Mucosa of gallbladder (tissue), 1 donor: ENCODE measurements around the gene GPC4. TPM values are rescaled to one million over a fixed set of nuclear protein-coding genes. Genes with fewer than 3 reads are reported as not detected.
A peak's percentile ranks its signal among the peaks of the same experiment; 100 is the strongest.

Source experiments
- DNase-seq: peaks from one replicate; pipeline ENCODE4 v3.0.0-alpha.2; 2020; ENCODE audit warnings: low spot score
- total RNA-seq: library from RNA; stranded (reverse); gene quantifications from one replicate; pipeline ENCODE4 v1.2.1, GENCODE V29; 2021
- donor health status: DM: no; HTN: no; CAD: no.

Gene GPC4
- total RNA-seq = 38.9 TPM

DNA sequence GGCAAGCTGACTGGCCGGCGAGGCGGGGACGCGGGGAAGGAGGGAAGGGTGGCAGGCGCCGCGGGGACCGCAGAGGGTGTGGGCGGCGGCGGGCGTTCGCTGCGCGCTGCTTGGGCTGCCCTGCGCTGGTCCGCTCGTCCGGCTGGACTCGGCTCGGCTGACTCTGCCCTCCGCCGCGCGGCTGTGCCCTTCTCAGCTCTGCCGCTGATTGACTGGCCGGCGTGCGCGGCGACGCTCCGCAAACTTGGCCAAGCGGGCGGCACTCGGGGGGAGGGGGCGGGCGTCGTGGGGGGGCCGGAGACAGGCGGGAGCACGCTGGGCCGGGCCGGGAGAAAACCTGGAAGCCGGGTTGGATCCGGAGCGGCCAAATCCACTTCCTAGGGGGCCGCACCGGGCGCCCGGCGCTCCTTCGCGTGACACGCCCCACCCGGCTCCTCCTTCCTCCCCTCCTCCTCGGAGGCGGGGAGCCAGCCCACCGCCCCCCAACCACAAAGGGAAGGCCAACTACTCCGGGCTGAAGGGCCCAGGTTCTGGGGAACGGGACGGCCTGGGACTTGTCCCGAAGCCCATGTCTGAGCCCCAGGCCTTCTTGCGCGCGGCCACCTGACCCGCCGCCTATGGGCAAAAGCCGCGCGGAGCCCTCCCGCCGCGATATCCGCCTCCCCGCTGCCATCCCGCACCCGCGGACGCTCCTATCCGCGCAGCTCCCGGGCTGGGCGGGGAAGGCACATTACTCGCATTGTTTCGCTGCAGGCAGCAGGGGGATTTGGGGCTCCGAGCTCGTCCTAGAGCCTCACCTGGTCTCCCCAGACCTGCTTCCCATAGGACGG lies at the start of gene GPC4:
GPC4 (minus strand) TSS at position 214 of the 830 bp plus-strand sequence. CDS start 524 bp downstream, outside the sequence.
- DNase-seq = peak; percentile 67

DNA sequence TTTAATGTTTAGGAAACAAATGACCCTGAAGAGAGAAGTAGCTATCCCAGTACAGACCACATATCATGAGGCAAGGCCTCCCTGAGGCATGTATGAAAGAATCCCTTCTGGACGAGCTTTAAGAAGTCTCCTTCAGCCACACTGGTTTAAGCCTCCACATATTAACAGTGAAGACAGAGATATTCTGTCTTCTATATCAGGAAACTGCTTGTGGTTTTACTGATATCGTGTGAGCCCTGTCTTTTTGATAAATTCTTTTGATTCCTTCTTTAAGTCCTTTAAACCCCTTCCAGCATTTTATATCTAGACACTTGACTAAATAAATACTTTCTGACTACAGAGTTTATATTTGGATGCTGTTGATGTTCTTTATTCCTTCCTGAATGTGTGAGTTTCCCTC lies 45.9 kb upstream of the GPC4 start:
- no peak for DNase-seq

DNA sequence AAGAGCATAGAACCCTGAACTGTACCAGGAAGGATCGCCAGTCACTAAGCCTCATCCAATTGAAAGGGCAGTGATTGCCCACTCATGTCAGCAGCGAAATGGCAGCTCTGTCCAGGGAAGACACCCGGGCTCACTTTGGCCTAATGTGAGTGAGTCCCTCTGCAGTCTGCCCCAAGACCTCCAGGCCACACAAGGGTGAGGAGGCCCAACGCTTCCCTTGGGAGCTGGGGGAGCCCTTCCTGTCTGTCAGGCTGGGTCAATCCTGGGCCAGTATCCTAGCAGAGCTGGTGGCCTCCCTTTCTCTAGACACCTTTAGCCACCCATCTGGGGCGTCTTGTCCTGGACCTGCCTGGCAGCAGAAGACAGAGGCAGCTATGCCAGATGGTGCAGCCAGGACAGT lies 39.6 kb upstream of the GPC4 start:
- DNase-seq = no peak

DNA sequence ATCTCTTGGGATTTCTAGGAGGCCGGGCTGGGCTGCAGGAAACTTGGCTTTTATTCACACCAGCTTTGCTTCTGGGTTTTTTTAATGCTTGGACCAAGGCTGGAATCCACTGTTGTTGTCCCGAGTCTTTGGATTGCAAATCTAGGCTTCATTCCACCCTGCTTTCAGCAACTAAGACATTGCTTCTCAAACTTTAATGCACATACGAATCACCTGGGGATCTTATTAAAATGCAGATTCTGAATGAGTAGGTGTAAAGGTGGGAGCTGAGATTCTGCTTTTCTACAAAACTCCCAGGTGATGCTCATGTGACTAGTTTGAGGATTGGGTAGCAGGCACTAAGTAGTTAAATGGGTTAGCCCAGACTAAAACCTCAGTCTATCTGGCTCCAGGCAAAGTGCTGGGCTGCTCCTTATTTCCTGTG lies 39.2 kb upstream of the GPC4 start:
- DNase-seq = no peak

DNA sequence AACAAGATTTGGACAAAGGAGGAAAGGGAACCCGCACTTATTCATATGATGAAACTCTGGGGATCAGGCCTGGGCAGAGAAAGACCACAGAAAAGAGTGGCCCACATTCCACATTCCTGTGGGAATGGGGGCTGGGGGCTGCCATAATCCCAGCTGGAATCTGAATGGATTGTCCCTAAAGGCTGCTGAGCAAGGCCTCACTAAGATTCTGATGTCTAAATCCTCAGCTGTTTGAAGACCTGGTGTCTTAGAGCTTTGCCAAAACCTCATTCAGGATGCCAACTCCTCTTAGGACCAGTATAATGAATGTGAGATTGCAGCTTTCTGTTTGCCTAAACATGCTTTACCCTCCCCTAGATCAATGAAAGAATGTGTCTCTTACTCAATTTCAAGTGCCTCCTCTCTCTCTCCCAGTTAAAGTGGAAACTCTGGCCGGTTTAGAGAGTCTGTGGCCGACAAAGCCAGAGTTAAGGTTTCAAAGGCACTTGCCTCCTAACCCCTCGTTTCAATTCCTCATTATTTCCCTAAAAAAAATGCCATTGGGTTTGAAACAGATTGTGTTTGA lies 33.3 kb upstream of the GPC4 start:
- no peak for DNase-seq

DNA sequence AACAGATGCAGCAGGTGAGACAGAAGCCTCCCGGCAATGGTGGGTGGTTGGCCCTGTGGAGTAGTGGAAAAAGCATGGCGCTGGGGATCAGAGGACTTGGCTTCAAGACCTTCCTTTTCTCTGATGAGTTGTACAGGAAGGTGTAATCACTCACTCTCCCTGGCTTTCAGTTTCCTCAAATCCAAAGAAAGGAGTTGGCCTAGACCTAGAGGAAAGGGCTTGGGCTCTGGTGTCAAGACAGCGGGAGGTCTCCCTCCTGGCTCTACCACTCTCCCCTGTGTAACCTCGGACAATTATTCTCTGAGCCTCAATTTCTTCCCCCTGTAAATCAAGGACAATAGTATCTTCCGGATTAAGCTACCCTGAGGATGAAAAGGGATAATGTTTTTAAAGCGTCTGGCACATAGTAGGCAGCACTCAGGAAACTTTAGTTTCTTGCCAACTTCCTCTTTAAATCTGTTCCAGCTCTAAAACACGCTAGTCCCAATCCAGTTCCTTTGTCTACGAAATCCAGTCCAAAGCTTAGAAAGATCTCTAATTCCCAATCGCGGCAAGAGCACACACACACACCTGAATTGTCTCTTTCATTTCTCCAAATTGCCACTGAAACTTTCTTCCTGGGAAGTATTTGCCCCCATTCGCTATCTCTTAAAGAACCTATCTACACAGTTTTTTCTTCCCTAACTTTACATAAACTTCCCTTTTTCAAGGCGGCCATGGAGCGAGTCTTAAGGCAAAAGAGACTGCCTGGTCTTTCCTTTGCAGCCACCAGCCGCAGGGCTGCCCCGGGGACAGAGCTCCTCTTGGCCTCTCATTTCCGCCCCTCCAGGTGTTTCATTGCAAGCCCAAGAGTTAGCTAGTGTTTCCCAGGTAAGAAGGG lies 29.9 kb upstream of the GPC4 start:
- DNase-seq = no peak

DNA sequence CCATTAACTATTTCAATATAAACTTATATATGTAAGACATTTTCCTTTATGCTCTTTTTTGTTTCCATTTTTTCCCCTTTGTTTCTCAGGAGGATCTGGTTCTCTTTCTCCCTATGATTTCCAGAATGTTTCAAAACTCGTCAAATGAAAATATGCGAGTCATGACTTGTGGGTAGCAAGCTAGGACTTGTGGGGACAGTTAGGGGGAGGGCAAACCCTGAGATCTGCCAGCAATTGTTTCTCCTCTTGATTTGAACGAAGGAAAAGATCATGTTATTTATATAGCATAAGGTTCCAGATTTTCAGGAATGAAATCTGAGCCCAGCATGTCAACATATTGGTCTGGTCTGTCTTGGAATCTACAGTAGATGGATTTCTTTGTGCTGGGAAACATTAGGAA lies 28.9 kb upstream of the GPC4 start:
- no peak for DNase-seq

DNA sequence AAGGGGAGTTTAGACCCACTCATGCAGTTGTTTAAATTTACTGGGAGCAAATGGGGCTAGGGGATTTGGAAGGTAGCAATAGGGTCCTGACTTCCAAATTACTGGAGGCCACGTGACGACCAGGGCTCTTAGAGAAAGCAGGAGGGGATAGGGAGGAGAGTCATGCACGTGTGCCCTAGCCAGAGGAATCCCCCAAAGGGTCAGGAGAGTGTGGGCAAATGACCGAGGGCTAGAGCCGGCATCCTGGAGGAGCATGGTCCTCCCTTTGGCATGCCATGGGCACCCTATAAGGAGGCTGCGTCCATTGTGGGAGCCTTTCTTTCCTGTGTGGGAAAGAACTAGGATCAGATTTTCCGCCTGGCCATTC lies 25.5 kb upstream of the GPC4 start:
- no peak for DNase-seq

DNA sequence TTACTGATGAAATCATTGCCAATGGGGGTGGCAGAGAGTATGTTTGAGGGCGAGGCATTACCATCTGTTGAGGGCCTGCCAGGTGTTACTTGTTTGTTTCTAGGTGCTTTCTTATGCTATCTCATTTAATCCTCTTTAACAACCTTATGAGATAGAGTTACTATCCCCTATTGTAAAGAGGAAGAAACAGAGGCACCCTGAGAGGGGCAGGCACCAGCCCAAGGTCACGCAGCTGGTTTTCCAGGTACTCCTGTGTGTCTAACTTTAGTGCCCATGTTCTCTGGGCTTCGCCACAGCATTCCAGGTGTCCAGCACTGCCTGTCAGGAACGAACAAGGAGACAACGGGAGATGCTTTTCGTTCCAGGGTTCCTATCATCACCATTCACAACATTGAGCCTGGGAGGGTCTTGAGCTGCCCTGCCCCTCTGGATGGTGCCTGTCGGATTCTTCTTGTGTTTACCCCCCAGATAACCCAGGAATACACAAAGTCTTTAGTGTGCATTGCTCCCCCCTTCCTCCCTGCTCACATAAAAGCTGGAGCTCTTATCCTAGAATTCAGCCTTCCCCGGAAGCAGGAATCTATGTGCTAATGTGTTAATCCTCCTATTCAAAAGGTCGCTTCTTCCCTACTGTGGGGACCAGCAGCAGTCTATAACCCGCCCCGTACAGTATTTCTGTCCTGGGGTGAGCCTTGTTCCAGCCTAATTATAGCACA lies 24.9 kb upstream of the GPC4 start:
- DNase-seq = no peak

DNA sequence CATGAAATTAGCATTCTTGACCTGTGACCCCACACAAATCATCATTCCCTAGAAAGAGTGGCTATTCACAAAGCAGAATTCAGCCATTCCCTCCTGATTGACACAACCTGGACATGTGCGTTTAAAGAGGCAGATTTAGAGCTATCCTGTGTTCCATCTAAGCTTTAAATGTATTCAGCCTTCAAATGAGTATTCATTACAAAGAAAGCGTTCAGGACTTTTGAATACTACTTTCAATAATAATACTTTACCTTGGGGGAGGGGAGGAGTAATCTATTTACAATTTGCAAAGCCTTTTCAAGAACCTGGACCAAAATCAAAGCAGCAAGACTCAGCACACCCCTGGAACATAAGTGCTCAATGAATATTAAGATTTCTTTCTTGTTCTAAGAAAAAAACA lies 22.5 kb upstream of the GPC4 start:
- no peak for DNase-seq

DNA sequence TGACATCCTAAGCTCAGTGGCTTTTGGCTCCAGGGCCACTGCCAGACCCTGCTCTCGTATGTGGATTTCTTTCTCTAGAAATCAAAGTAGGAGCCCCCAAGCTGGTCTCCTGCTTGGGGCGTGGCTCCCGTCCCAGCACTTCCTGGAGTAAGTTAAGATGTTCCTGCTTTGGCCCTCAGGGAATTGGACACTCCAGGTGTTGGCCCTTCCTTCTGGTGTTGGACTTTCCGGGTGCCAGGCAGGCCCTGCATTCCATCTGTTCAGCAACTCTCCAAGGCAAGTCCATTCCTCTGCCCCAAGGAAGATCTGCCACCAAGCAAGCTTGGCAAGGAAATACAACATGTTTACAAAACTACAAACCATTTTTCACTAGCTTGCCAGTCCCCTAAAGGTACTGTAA lies 22.1 kb upstream of the GPC4 start:
- DNase-seq = no peak

DNA sequence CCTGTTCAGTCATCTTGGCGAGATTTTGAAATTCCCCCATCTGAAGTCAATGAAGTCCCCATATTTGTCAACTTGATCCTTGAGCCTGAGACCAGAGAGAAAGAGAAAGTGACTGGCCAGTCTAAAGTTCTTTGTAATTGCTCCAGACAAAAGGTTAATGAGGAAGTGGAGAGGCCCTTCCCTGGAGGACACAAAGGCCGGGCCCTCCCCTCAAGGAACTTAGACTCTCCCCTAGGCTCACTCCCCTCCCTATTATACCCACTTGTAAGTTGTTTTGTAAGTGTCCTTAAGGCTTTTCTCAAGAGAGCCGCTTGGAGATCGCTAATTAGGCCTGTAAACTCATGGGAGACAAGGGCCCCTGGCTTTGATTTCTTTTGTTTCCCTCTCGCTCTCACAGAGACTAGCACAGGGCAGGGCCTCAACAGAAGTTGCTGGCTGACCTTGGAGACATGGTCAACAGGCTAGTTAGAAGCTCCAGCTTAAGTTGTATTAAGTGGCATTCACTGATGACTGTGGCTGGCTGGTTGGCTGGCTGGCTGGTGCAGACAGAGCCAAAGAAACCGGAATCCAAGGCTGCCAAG lies 20.3 kb upstream of the GPC4 start:
- DNase-seq = no peak

DNA sequence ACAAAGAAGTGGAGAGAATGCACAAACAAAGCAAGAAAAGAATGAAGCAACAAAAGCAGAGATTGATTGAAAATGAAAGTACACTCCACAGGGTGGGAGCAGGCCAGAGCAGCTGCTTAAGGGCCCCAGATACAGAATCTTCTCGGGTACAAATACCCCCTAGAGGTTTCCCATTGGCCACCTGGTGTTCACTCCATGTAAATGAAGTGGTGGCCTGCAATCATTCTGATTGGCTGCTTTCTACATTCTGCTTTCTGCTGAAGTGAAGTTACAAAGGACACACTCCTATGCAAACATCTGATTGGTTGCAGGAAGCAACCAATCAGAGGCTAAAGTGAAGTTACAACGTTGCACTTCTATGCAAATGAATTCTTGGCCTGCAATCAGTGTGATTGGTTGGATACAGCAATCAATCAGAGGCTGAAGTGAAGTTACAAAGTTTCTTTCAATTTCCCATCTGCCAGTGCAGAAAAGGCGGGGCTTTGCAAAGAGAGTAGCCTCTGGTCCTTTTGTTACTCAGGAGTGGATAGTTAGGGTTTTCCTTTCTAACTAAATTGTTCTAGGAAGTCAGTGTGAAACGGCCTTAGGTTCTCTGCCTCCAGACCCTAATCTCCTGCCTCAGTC lies 19.0 kb upstream of the GPC4 start:
- no peak for DNase-seq

DNA sequence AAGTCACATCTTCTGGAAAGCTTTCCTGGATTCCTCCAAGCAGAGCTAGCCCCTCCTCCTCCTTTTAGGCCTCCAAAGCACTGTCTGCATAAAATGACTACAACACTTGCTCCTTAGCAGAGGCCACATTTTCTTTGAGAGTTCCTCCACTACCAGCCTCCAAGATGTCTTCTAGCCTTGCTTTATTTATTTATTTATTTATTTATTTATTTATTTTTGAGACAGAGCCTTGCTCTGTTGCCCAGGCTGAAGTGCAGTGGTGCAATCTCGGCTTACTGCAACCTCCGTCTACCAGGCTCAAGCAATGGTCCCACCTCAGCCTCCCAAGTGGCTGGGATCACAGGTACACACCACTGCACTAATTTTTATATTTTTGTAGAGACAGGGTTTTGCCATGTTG lies 4.6 kb upstream of the GPC4 start:
- no peak for DNase-seq

DNA sequence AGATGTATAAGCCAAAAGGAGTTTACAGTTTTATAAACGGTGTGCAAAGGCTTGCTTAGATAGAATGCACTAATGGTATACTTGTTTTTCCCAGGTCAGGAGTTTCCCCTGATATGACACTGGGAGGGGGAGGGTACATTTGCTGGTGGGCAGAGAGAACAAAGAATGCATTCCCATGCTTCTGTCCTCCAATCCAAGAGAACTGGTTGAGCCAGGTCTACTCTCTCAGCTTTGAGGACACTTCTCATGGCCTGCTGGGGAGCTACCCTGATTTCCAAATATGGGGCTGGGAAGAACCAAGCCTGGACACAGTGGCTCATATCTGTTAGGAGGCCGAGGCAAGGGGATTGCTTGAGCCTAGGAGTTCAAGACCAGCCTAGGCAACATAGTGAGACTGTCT lies 3.3 kb upstream of the GPC4 start:
- no peak for DNase-seq

DNA sequence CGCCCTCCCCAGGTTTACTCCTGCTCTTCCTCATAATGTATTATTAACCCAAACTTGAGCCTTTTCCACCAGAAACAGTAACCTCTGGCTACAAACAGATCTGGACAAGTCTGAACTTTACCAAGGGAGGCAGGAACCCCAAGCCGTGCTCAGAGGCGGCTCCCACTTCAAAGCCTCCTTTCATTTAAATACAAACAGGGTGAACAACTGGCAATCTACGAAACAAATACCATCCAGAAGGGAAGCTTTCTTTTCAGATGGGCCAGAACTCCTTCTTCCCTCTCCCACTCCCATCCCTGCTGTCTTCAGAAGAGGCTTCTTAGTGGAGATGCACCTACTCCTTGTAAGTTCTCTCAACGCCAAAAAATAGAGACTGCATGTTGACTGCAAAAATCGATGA lies 2.1 kb upstream of the GPC4 start:
- DNase-seq = no peak

DNA sequence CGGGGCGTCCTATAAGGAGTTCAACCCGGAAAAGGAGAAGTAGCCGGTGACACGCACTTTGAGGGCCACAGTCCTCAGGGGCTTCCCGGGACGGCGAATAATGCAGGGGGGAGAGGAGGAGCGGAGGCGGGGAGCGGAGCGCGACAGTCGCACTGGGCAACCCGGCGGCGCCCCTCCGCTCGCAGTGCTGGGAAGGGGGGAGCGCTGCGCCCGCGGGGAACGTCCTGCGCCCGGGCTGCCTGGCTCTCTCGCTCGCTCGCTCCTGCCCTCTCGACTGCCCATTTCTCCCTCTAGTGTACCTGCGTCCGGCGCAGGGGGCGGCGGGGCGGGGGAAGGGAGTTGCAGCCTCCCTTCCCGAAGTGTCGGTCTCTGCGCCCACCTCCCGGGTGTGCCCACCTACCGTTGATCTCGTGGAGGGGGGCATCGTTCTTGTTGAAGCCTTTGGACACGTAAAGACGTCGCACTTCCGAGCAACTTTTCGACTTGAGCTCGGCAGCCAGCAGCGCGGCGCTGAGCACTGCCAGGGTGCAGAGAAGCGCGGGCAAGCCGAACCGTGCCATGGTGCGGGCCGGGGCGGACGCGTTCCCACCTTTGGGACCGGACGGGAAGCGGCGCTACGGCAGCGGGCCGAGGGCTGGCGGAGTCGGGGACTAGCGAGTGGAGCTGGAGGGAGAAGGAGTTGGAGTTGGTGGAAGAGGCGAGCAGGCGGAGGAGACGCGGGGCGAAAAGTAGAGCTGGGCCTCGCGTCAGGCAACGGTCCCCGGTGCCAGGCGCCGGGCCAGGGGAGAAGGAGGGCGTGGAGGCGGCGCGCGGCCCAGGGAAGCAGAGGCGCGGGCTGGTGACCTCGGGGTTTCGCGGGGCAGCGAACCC lies 648 bp downstream of the GPC4 start:
- no peak for DNase-seq

DNA sequence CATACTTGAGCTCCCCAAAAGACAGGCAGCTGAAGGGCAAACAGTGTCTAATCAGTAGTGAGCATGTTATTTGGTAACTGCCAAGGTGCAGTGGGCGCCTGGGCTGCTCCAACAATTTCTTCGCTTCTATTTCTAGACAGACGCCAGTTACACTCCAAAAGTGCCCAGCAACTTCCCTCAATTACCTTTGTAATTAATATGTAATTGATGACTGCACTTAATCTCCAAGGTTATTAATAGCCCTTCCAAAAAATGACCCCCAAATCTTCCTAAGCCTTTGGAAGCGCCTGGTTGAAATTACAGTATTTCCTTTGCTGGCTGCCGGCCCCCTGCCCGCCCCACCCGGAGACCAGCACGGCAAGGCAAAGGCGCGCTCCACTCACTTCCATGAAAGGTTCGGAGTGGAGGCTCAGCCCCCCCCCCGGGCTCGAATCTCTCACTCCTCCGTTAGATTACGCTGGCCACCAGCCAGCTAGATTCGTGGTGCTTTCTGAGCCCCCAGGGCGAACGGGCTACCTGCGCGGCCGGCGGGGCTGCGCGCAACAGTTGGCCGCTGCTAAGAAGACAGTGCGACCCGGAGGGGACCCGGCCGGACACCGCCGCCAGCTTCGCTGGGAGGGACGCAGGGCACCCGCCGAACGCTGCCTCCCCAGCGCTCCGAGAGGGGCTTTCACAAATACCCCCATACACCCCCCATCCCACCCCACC lies 1.9 kb downstream of the GPC4 start:
- no peak for DNase-seq

DNA sequence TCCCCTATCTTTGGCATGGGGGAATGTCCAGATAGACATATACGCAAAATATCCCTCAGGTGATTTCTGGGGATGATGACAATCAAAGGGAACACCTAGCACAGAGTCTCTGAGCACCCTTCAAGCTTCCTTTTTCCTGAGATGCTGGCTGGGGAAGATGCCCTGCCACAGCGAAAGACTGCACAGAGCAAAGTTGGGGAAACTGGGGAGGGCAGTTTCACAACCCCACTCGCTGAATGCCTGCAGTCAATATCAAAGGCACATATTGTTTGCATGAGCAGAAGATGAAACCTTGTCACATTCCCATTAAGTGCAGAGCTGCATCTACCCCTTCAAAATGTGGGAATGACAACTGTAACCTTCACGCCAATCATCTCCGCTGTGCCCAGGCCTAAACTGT lies 2.6 kb downstream of the GPC4 start:
- DNase-seq = no peak

DNA sequence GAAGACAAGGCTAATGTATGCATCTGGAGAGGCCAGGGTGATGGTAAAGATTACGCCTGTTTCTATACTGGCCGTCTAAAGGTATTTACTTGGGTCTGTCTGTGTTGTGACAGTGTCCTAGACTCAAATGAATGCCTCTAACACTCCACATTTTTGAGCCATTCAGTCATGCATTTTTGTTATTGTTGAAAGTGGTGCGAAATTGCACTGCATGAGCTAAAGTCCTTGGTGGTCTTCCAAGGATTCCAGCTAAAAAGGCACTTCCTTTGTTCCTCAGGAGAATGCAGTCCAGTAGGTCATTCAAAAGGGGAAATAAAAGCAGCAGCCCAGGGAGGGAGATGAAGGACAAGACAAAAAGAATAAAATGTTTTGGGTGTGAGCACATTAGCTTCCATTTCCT lies 3.0 kb downstream of the GPC4 start:
- DNase-seq = no peak
